Measurements from ENCODE around the gene BMP6.

The BMP6 gene

GRCh38 chr6:7747901-7748504, 22.1 kb downstream of the BMP6 start:
- DNase-seq = no peak

- DNase-seq = no peak
These were observed 23.6 kb downstream of the BMP6 start for GRCh38 chr6:7749478-7749877.

- DNase-seq = no peak
These were observed 24.3 kb downstream of the BMP6 start for GRCh38 chr6:7750197-7750596.

- peak; percentile 97 for DNase-seq
These were observed 32.6 kb downstream of the BMP6 start for GRCh38 chr6:7758456-7758855.

GRCh38 chr6:7759320-7759719, 33.4 kb downstream of the BMP6 start:
- DNase-seq = peak; percentile 9

GRCh38 chr6:7761051-7761450, 35.2 kb downstream of the BMP6 start:
- DNase-seq = no peak

GRCh38 chr6:7762760-7763159, 36.9 kb downstream of the BMP6 start:
- DNase-seq = no peak

- no peak for DNase-seq
These were observed 38.0 kb downstream of the BMP6 start for GRCh38 chr6:7763881-7764280.

- peak; percentile 60 for DNase-seq
These were observed 39.9 kb downstream of the BMP6 start for GRCh38 chr6:7765575-7766325.

GRCh38 chr6:7769702-7770101, 43.8 kb downstream of the BMP6 start:
- peak; percentile 46 for DNase-seq

GRCh38 chr6:7770111-7770510, 44.2 kb downstream of the BMP6 start:
- DNase-seq = peak; percentile 62

GRCh38 chr6:7770601-7771000, 44.7 kb downstream of the BMP6 start:
- DNase-seq = no peak

GRCh38 chr6:7773322-7773721, 47.4 kb downstream of the BMP6 start:
- DNase-seq = peak; percentile 50

- no peak for DNase-seq
These were observed 48.0 kb downstream of the BMP6 start for GRCh38 chr6:7773914-7774313.

GRCh38 chr6:7776509-7776908, 50.6 kb downstream of the BMP6 start:
- DNase-seq = no peak

GRCh38 chr6:7777074-7777473, 51.2 kb downstream of the BMP6 start:
- DNase-seq = no peak

GRCh38 chr6:7781240-7781639, 55.3 kb downstream of the BMP6 start:
- DNase-seq = no peak

- DNase-seq = no peak
These were observed 58.3 kb downstream of the BMP6 start for GRCh38 chr6:7784248-7784647.

GRCh38 chr6:7784706-7785105, 58.8 kb downstream of the BMP6 start:
- DNase-seq = no peak

- DNase-seq = no peak
These were observed 59.5 kb downstream of the BMP6 start for GRCh38 chr6:7785243-7786035.

- DNase-seq = no peak
These were observed 60.3 kb downstream of the BMP6 start for GRCh38 chr6:7786214-7786661.

GRCh38 chr6:7787137-7787608, 61.3 kb downstream of the BMP6 start:
- DNase-seq = peak; percentile 78

GRCh38 chr6:7787731-7788130, 61.8 kb downstream of the BMP6 start:
- DNase-seq = no peak
